A549 (cell line): ENCODE data around the gene EIF4EBP3.

Source experiments
- CHD2 ChIP-seq: fragments of 150-350 bp; IDR thresholded peaks from 2 replicates; pipeline ENCODE4 v1.6.1; 2014; ENCODE audit warnings: low read length; ENCODE audit not compliant: partially characterized antibody
- CTCF ChIP-seq: fragments of >200 bp; sonication (Bioruptor Twin); formaldehyde crosslinking; IDR thresholded peaks from 3 replicates; pipeline ENCODE4 v1.5.1; 2016
- E2F6 ChIP-seq: IDR thresholded peaks from 2 replicates; pipeline ENCODE4 v1.6.1; 2012; ENCODE audit warnings: low read depth, borderline replicate concordance
- HOXA7 ChIP-seq: fragments of 250-450 bp; sonication (Bioruptor Pico); IDR thresholded peaks from 2 replicates; pipeline ENCODE4 v1.5.0; 2020; ENCODE audit warnings: mild to moderate bottlenecking, moderate library complexity
- ZFP36 ChIP-seq: fragments of 450-650 bp; IDR thresholded peaks from 2 replicates; pipeline ENCODE4 v1.6.1; 2014; ENCODE audit warnings: borderline replicate concordance; ENCODE audit not compliant: partially characterized antibody
- ZSCAN20 ChIP-seq: fragments of 250-450 bp; sonication (Bioruptor Pico); IDR thresholded peaks from 2 replicates; pipeline ENCODE4 v1.8.0; 2022; ENCODE audit warnings: mild to moderate bottlenecking, moderate library complexity

- TF ChIP-seq ZFP36 (no peak), ZSCAN20 (CRISPR knock-in tag) (no peak), E2F6 (no peak), CHD2 (no peak), HOXA7 (CRISPR knock-in tag) (no peak), CTCF (no peak)
Measured at GRCh38 chr5:140558542-140558941, 11.1 kb downstream of the EIF4EBP3 start.
